Measurements from ENCODE around the gene STARD3. TPM values are rescaled to one million over a fixed set of nuclear protein-coding genes. Genes with fewer than 3 reads are reported as not detected.

The STARD3 gene
- total and polyA plus RNA-seq, 2 of the 13 experiments (the other 11 are each of a cell fraction or from before 2014, with no cell fraction given), result 34.6 to 100 TPM

DNA sequence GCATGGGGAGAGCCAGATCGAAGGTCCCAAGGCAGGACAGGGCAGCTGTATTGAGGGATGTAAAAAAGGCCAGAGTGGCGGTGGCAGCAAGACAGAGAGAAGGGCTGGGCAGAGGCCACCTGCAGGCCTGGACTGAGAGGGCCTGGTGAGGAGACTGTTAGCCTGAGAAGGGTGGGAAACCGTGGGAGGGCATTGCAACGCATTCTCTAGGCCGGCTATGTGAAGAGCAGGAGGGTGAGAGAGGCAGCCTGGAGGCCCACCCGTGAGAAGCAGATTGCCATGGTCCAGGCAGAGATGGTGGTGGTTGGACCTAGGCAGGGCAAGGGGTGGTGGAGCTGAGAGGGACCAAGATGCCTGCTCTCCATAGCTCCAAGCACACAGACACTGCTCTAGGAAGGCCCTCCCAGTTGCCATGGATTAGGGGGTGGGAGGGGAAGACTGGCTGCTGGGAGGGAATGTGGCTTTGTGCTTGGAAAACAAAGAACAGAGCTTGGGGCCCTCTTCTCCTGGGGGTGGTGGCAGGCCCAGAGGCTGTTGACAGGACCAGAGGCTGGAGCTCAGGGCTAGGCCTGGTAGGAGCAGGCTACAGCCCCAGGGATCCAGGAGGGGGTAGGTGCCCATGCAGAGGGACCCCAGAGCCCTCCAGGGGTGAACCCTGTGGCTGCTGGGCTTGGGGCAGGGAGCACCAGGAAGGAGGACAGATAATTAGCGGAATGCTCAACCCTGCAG, 15.8 kb downstream of the STARD3 start (continued):
- TF ChIP-seq ZNF280D (CRISPR knock-in tag; IDR thresholded peaks at IDR 0.05), result no peak
- TF ChIP-seq ZC3H13 (CRISPR knock-in tag; IDR thresholded peaks at IDR 0.05), result no peak
- TF ChIP-seq MATR3 (CRISPR knock-in tag; IDR thresholded peaks at IDR 0.05), result no peak
- no peak; the same call in 1 of the 2 replicates for TF ChIP-seq IKZF5 (CRISPR knock-in tag; IDR thresholded peaks at IDR 0.05)
- TF ChIP-seq USF2 (IDR thresholded peaks at IDR 0.05; ENCODE audit: low read depth, low read length), result no peak
- no peak for TF ChIP-seq USF2 (CRISPR knock-in tag; IDR thresholded peaks at IDR 0.05; ENCODE audit: borderline replicate concordance)
- TF ChIP-seq HOXD1 (CRISPR knock-in tag; IDR thresholded peaks at IDR 0.05), result no peak
- no peak for TF ChIP-seq CEBPZ (IDR thresholded peaks at IDR 0.05; ENCODE audit: low read length)
- TF ChIP-seq ZNF790 (CRISPR knock-in tag; IDR thresholded peaks at IDR 0.05; ENCODE audit: borderline replicate concordance), result no peak
- TF ChIP-seq, protein P1, sequence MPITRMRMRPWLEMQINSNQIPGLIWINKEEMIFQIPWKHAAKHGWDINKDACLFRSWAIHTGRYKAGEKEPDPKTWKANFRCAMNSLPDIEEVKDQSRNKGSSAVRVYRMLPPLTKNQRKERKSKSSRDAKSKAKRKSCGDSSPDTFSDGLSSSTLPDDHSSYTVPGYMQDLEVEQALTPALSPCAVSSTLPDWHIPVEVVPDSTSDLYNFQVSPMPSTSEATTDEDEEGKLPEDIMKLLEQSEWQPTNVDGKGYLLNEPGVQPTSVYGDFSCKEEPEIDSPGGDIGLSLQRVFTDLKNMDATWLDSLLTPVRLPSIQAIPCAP (CRISPR knock-in tag; IDR thresholded peaks at IDR 0.05; ENCODE audit: low read depth), result no peak
- 0 out of 2 replicates have a peak, but pooled peaks have one; percentile 36 for TF ChIP-seq ZNF138 (CRISPR knock-in tag; IDR thresholded peaks at IDR 0.05; ENCODE audit: low read depth)
- 0 out of 2 replicates have a peak, but pooled peaks have one; percentile 16 for TF ChIP-seq BHLHE40 (IDR thresholded peaks at IDR 0.05; ENCODE audit: low read length)
- TF ChIP-seq ZNF503 (CRISPR knock-in tag; IDR thresholded peaks at IDR 0.05), result no peak
- TF ChIP-seq ATAD3A (CRISPR knock-in tag; IDR thresholded peaks at IDR 0.05), result 0 out of 2 replicates have a peak, but pooled peaks have one; percentile 78
- TF ChIP-seq PPARG (CRISPR knock-in tag; conservative IDR thresholded peaks at IDR 0.05), result no peak

Measured in HepG2 (cell line).